ENCODE measurements around the gene NXN.

Gene NXN

GRCh38 chr17:962670-963069 is 16.9 kb downstream of the NXN start:
- TF ChIP-seq CTCF (IDR thresholded peaks at IDR 0.05; ENCODE audit: control insufficient read depth, extremely low read depth, insufficient read depth), result no peak
- H3K4me3 ChIP-seq (ENCODE audit: low read depth, low read length), result no peak overlapping the region
- DNase-seq (ENCODE audit: low read depth), result no peak

DNA sequence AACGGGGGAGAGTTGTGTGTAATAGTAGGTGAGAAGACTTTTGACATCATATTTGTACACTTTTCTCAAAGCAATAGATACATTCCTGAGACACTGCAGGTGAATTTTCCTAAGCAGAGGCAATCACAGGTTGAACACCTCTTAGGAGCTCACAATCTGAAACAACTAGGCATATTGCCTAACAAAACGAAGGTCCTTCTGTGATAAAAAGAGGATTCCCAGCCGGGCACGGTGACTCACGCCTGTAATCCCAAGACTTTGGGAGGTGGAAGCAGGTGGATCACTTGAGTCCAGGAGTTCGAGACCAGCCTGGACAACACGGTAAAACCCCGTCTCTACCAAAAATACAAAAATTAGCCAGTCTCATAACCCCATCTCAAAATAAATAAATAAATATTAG is 17.4 kb downstream of the NXN start:
- no peak for TF ChIP-seq CTCF (IDR thresholded peaks at IDR 0.05; ENCODE audit: control insufficient read depth, extremely low read depth, insufficient read depth)
- DNase-seq (ENCODE audit: low read depth), result no peak
- no peak overlapping the region for H3K4me3 ChIP-seq (ENCODE audit: low read depth, low read length)

GRCh38 chr17:958712-959451 is 20.7 kb downstream of the NXN start:
- H3K4me3 ChIP-seq (ENCODE audit: low read depth, low read length), result no peak overlapping the region
- no peak for TF ChIP-seq CTCF (IDR thresholded peaks at IDR 0.05; ENCODE audit: control insufficient read depth, extremely low read depth, insufficient read depth)
- no peak for DNase-seq (ENCODE audit: low read depth)

DNA sequence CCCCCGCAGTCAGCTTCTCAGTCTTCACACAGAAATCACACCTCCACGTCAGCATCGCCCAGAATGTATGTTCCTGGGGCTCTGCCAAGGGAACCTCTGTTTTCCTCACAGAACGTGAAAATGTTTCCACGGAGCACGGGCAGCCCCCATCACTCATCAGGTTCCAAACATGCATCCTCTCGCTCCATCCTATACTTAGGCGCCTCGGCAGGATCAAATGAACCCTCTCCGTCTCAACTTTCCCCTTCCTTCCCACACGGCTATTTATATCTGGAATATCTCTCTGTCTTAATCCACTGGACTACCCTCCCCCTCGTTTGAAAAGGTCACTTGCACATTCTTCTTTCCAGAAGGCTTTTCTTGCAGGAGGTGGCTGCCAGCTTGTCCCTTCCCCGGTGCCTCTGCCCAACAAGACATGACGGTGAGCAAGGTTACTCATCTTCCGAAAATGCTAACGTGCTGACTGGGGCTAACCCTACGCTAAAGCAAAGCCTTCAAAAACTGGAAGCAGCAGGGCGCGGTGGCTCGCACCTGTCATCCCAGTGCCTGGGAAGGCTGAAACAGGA is 21.6 kb downstream of the NXN start:
- H3K4me3 ChIP-seq (ENCODE audit: low read depth, low read length), result no peak overlapping the region
- no peak for TF ChIP-seq CTCF (IDR thresholded peaks at IDR 0.05; ENCODE audit: control insufficient read depth, extremely low read depth, insufficient read depth)
- DNase-seq (ENCODE audit: low read depth), result no peak

DNA sequence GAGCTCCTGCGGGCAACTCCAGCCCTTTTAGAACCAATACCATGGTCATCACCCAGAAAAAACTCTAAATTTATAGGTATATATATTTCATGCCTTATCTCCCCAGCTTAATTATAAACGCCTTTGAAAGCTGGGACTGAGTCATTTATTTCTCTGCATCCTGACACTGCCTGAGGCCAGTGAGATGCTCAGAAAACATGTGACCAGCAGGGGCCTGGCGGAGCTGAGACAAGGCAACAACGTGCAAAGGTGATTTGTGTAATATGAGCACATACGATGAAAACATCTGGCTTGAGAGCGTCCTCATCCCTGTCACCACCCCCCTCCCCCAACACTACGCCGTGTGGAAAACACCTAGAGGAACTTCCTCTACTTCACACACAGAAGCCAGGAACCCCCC is 22.7 kb downstream of the NXN start:
- no peak for DNase-seq (ENCODE audit: low read depth)
- TF ChIP-seq CTCF (IDR thresholded peaks at IDR 0.05; ENCODE audit: control insufficient read depth, extremely low read depth, insufficient read depth), result no peak
- no peak overlapping the region for H3K4me3 ChIP-seq (ENCODE audit: low read depth, low read length)

- no peak for TF ChIP-seq CTCF (IDR thresholded peaks at IDR 0.05; ENCODE audit: control insufficient read depth, extremely low read depth, insufficient read depth)
- no peak for DNase-seq (ENCODE audit: low read depth)
- H3K4me3 ChIP-seq (ENCODE audit: low read depth, low read length), result no peak overlapping the region
Measured at GRCh38 chr17:954431-955164, 25.0 kb downstream of the NXN start.

Measured in LNCaP clone FGC (cell line).